ENCODE data around the gene ARL14EPL. TPM values are rescaled to one million over a fixed set of nuclear protein-coding genes. Genes with fewer than 3 reads are reported as not detected.

ARL14EPL gene
- total RNA-seq, result not detected

GRCh38 chr5:116032094-116032517, at the start of gene ARL14EPL:
TSS of gene ARL14EPL (plus strand) at chr5:116032472. CDS start at chr5:116051466, 18,994 bp downstream.

GRCh38 chr5:116084871-116085715, 52.8 kb downstream of the ARL14EPL start, which contains the start of gene COMMD10:
TSS of gene COMMD10 (plus strand) at chr5:116085025.

Other genes starting within 250 kb of the ARL14EPL start
- gene CDO1, start 215.8 kb upstream of the ARL14EPL start, total RNA-seq, result 70.7 TPM
- gene ATG12, start 190.9 kb upstream of the ARL14EPL start, total RNA-seq, result 39.5 TPM
- 39.4 TPM for gene AP3S1, start 190.5 kb upstream of the ARL14EPL start, total RNA-seq
- 2.6 TPM for gene LVRN, start 70.0 kb upstream of the ARL14EPL start, total RNA-seq
- 55.2 TPM for gene COMMD10, start 52.6 kb downstream of the ARL14EPL start, total RNA-seq